Tibial nerve (tissue), 4 donors: ENCODE results near the gene SALL4.

Source experiments
- CTCF ChIP-seq, 5 experiments: fragments of 200-600 bp in 3 of 5; fragments of 450-650 bp in 2 of 5; sonication (generic) in 3 of 5; IDR thresholded peaks; one replicate each; pipeline ENCODE4 v1.5.1; 2016 to 2019; ENCODE audit warnings: antibody characterized with exemption in 5 of 5, mild to moderate bottlenecking in 3 of 5, moderate library complexity in 2 of 5
- EP300 ChIP-seq, 2 donors: sonication (generic); formaldehyde crosslinking; IDR thresholded peaks; one replicate each; pipeline ENCODE4 v1.6.1; 2017; ENCODE audit warnings: antibody characterized with exemption in 2 of 2, mild to moderate bottlenecking in 1 of 2
- POLR2A ChIP-seq, 2 donors: fragments of 450-650 bp; IDR thresholded peaks; one replicate each; pipeline ENCODE4 v1.6.1; 2017; ENCODE audit warnings: antibody characterized with exemption in 2 of 2, mild to moderate bottlenecking in 2 of 2, moderate library complexity in 2 of 2

DNA sequence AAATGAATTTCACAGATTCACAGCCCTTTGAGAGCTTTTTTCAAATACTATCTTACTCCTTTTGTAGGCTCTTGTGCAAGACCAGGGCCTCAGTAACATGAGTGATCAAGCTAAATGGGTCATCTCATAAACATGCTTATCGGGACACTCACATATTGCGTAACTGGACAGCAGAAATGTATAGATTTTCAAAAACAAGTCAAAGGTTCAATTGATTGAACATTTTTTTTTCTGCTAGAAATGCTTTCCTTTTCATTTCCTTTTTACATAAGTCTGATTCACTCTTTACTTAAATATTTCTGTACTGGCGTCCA lies 8.7 kb upstream of the SALL4 start:
- no peak for TF ChIP-seq CTCF (IDR thresholded peaks at IDR 0.05)
- TF ChIP-seq EP300 (IDR thresholded peaks at IDR 0.05): no peak
- no peak for TF ChIP-seq POLR2A (IDR thresholded peaks at IDR 0.05)
